Uterus (tissue), 4 donors: ENCODE data around the gene KNOP1. TPM values are rescaled to one million over a fixed set of nuclear protein-coding genes. Genes with fewer than 3 reads are reported as not detected.

ENCODE experiments used
- DNase-seq, 2 donors: peaks; one replicate each; pipeline ENCODE4 v3.0.0-alpha.2; 2019 to 2020
- H3K27ac ChIP-seq, 2 donors: fragments of 200-600 bp; sonication (generic); 1 replicate in 1 of 2; 2 replicates in 1 of 2; pipeline ENCODE4 v1.5.1; 2016 to 2018
- H3K27me3 ChIP-seq, 2 donors: fragments of 200-600 bp; sonication (generic); one replicate each; pipeline ENCODE4 v1.5.1; 2018 to 2019; ENCODE audit warnings: control low read depth in 1 of 2
- H3K36me3 ChIP-seq, 2 donors: fragments of 200-600 bp; sonication (generic); one replicate each; pipeline ENCODE4 v1.5.1; 2019; ENCODE audit warnings: control low read depth in 1 of 2
- H3K4me1 ChIP-seq, 2 donors: fragments of 200-600 bp; sonication (generic); one replicate each; pipeline ENCODE4 v1.5.1; 2018 to 2019; ENCODE audit warnings: control low read depth in 1 of 2
- H3K4me3 ChIP-seq, 2 donors: fragments of 200-600 bp; sonication (generic); 1 replicate in 1 of 2; 2 replicates in 1 of 2; pipeline ENCODE4 v1.5.1; 2018 to 2019; ENCODE audit warnings: mild to moderate bottlenecking in 1 of 2
- H3K9me3 ChIP-seq, 2 donors: fragments of 200-600 bp; sonication (generic); one replicate each; pipeline ENCODE4 v1.5.1; 2019; ENCODE audit warnings: control low read depth in 1 of 2
- CTCF ChIP-seq, 4 experiments: fragments of 200-600 bp in 2 of 4; fragments of 450-650 bp in 2 of 4; sonication (generic) in 2 of 4; IDR thresholded peaks; one replicate each; pipeline ENCODE4 v1.5.1; 2016 to 2019; ENCODE audit warnings: antibody characterized with exemption in 4 of 4, mild to moderate bottlenecking in 2 of 4, moderate library complexity in 1 of 4
- POLR2A ChIP-seq, 2 donors: fragments of 450-650 bp; IDR thresholded peaks; one replicate each; pipeline ENCODE4 v1.6.1; 2016; ENCODE audit warnings: antibody characterized with exemption in 2 of 2, mild to moderate bottlenecking in 1 of 2, moderate library complexity in 1 of 2
- intact Hi-C: fragments of 100-400 bp; cut with DNase I; formaldehyde crosslinking; loops from one replicate; pipeline ENCODE4 v1.15.1; 2023; ENCODE audit warnings: low total_unique reads
- total RNA-seq, 4 donors: library from RNA; depleted of rRNA in 3 of 4; stranded (reverse); fragments of >200 nt in 3 of 4; gene quantifications; one replicate each; pipeline versions ENCODE4 v1.1.0 to v1.2.4, GENCODE V29; 2014 to 2023
- donor health status: DM: yes; HTN: yes; CAD: no.

Gene KNOP1
- total RNA-seq, 4 donors from 2014 or later = 1.5 to 20.5 (median 9.4) TPM

- Histone ChIP-seq H3K27me3 (no peaks in the 10 kb centered on the region), H3K36me3 (no peaks in the 10 kb centered on the region), H3K27ac (no peak overlapping the region), H3K9me3 (no peaks in the 10 kb centered on the region), H3K4me1 (no peaks in the 10 kb centered on the region), H3K4me3 (peak overlapping the region in 1 of 2 donors; percentile 99)
- intact Hi-C loops = no loop called here
- DNase-seq = no peak
- TF ChIP-seq CTCF (IDR thresholded peaks at IDR 0.05) (no peak), POLR2A (IDR thresholded peaks at IDR 0.05) (no peak)
Measured at GRCh38 chr16:19716183-19716582, 1.8 kb downstream of the KNOP1 start.

- Histone ChIP-seq H3K4me1 (no peaks in the 10 kb centered on the region), H3K36me3 (no peaks in the 10 kb centered on the region), H3K4me3 (no peak overlapping the region), H3K9me3 (no peaks in the 10 kb centered on the region), H3K27ac (no peak overlapping the region), H3K27me3 (no peaks in the 10 kb centered on the region)
- no peak for TF ChIP-seq CTCF (IDR thresholded peaks at IDR 0.05)
- no peak for TF ChIP-seq POLR2A (IDR thresholded peaks at IDR 0.05)
- DNase-seq = no peak
- intact Hi-C loops = no loop called here
Measured at GRCh38 chr16:19715566-19715965, 2.5 kb downstream of the KNOP1 start.

GRCh38 chr16:19713697-19714096 lies 4.3 kb downstream of the KNOP1 start:
- no peaks in the 10 kb centered on the region for H3K4me1 ChIP-seq

GRCh38 chr16:19712418-19713058 lies 5.5 kb downstream of the KNOP1 start:
- TF ChIP-seq CTCF (IDR thresholded peaks at IDR 0.05) = no peak
- TF ChIP-seq POLR2A (IDR thresholded peaks at IDR 0.05) = no peak
- intact Hi-C loops = no loop called here

More at GRCh38 chr16:19713697-19714096, 4.3 kb downstream of the KNOP1 start:
- Histone ChIP-seq H3K9me3 (no peaks in the 10 kb centered on the region), H3K4me3 (no peak overlapping the region), H3K27ac (no peak overlapping the region), H3K27me3 (no peaks in the 10 kb centered on the region), H3K36me3 (no peaks in the 10 kb centered on the region)
- intact Hi-C loops = no loop called here
- DNase-seq = no peak
- TF ChIP-seq POLR2A (IDR thresholded peaks at IDR 0.05) = no peak
- no peak for TF ChIP-seq CTCF (IDR thresholded peaks at IDR 0.05)

GRCh38 chr16:19711643-19712042 lies 6.4 kb downstream of the KNOP1 start:
- no peaks in the 10 kb centered on the region for H3K9me3 ChIP-seq
- H3K27ac ChIP-seq = no peak overlapping the region
- no peaks in the 10 kb centered on the region for H3K27me3 ChIP-seq
- intact Hi-C loops = no loop called here
- no peaks in the 10 kb centered on the region for H3K36me3 ChIP-seq
- H3K4me1 ChIP-seq = no peaks in the 10 kb centered on the region
- H3K4me3 ChIP-seq = no peak overlapping the region
- no peak for DNase-seq
- TF ChIP-seq CTCF (IDR thresholded peaks at IDR 0.05) = no peak
- no peak for TF ChIP-seq POLR2A (IDR thresholded peaks at IDR 0.05)

More at GRCh38 chr16:19712418-19713058, 5.5 kb downstream of the KNOP1 start:
- Histone ChIP-seq H3K9me3 (no peaks in the 10 kb centered on the region), H3K36me3 (no peaks in the 10 kb centered on the region), H3K4me3 (no peak overlapping the region), H3K27me3 (no peaks in the 10 kb centered on the region), H3K4me1 (no peaks in the 10 kb centered on the region), H3K27ac (no peak overlapping the region)
- DNase-seq = no peak
